Fibroblast of skin of right quadriceps (primary cell): ENCODE measurements around the gene SECISBP2L.

ENCODE experiments used
- DNase-seq: peaks from one replicate; pipeline ENCODE4 v3.0.0-alpha.2; 2013

Gene SECISBP2L

DNA sequence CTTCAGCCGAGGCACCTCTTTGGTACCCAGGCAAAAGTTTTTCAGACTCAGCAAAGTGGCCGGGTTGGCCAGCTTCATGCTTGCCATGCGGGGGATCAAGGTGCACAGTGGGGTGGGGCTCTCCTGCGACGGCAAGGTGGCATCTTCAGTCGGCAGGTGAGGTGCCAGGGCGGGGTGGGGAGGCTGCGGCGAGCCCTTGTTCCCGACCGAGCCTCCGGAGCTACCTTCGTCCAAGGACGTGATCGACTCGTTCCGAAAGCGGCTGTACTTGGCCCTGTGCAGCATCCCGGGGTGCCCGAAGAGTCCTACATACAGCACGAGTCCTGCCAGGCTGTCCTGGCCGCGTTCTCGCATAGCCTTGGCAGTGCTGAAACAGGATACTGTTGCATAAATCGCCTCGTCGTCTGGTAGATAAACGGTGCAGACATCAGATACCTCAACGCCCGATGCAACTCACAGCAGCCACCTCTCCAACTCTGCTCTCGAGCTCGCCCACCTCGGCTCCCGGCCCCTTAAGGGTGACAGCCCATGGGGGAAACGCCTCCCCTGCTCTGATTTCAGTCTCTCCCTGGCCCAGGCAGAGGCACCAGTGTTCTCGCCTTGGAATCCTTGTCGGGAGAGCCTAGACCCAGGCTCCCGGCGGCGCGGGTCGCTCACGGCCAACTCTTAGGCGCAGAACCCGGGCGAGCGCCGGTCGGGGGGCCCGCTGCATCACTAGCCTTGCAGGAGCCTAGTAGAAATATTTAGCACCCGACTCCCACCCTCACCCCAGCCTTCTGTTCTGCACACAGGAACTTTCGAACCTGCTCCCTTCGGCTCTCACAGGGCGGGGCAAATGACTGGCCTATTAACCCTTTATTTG, 83.4 kb downstream of the SECISBP2L start:
- DNase-seq = peak; percentile 30

DNA sequence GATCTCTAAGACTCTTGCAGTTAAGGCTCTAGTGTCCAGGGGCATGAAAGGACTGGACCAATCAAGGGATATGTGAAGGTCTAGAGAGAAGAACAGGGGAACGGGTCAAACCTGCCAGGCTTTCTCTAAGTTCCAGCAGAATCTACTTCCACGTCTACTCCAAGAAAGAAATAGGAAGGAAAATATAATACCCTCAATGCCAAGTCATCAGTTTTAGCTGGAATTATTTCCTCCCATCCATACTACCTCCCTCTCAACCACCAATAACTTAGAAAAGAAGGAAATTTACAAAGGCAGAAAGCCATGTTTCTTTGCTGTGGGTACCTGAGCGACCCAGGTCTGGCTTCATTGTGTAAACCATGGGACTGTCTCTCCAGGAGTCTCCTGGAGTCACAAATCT, 90.3 kb downstream of the SECISBP2L start:
- DNase-seq = no peak

GRCh38 chr15:48955370-48955769, 90.9 kb downstream of the SECISBP2L start:
- DNase-seq = no peak

- no peak for DNase-seq
These were observed 91.7 kb downstream of the SECISBP2L start for GRCh38 chr15:48954538-48954937.

GRCh38 chr15:48946840-48947187, 99.4 kb downstream of the SECISBP2L start:
- DNase-seq = no peak

- DNase-seq = peak; percentile 57
These were observed 100.0 kb downstream of the SECISBP2L start for GRCh38 chr15:48946074-48946839.

GRCh38 chr15:48945386-48945785, 100.9 kb downstream of the SECISBP2L start:
- DNase-seq = no peak

- DNase-seq = no peak
These were observed 104.3 kb downstream of the SECISBP2L start for GRCh38 chr15:48941904-48942303.

DNA sequence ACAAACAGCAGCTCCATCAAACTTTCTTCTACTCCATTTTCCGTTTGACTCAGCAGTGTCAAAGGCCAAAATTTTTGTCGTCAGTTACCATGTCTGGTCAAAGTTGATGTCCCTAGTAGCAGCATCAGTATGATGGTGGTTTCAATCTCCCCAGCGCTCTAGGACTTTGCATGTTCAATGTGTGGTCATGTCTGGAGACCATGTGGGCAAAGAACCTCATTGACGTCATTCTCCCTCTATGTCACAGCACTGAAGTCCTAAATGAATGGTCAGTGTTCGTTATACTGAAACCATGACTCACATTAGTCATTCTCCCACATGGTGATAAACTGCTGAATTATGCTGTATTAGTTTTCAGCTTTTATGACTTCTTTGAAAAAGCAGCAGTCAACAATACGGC, 105.7 kb downstream of the SECISBP2L start:
- DNase-seq = peak; percentile 96

- DNase-seq = peak; percentile 97
These were observed 106.6 kb downstream of the SECISBP2L start for GRCh38 chr15:48939648-48940047.
